Hepatocyte (in vitro differentiated cells): Measurements from ENCODE around the gene HMGXB3. TPM values are rescaled to one million over a fixed set of nuclear protein-coding genes. Genes with fewer than 3 reads are reported as not detected.
A peak's percentile ranks its signal among the peaks of the same experiment; 100 is the strongest.

Experiments used
- DNase-seq: peaks from one replicate; pipeline ENCODE4 v3.0.0-alpha.2; 2016; ENCODE audit warnings: low spot score
- H2AFZ ChIP-seq: fragments of 200-600 bp; sonication (generic); 2 replicates; pipeline ENCODE4 v1.6.0; 2016; ENCODE audit warnings: antibody characterized with exemption, mild to moderate bottlenecking
- H3K27ac ChIP-seq: fragments of 200-600 bp; sonication (generic); 2 replicates; pipeline ENCODE4 v1.5.1; 2016; ENCODE audit warnings: mild to moderate bottlenecking
- H3K27me3 ChIP-seq: fragments of 200-600 bp; sonication (generic); 2 replicates; pipeline ENCODE4 v1.6.1; 2016
- H3K36me3 ChIP-seq: fragments of 200-600 bp; sonication (generic); replicated peaks from 2 replicates; pipeline ENCODE4 v1.5.1; 2016; ENCODE audit warnings: low read depth; ENCODE audit not compliant: insufficient read depth
- H3K4me1 ChIP-seq: fragments of 200-600 bp; sonication (generic); 2 replicates; pipeline ENCODE4 v1.5.1; 2016; ENCODE audit warnings: mild to moderate bottlenecking, moderate library complexity; ENCODE audit not compliant: insufficient read depth
- H3K4me2 ChIP-seq: fragments of 200-600 bp; sonication (generic); 2 replicates; pipeline ENCODE4 v1.6.0; 2016
- H3K4me3 ChIP-seq: fragments of 200-600 bp; sonication (generic); 2 replicates; pipeline ENCODE4 v1.5.1; 2016; ENCODE audit warnings: mild to moderate bottlenecking
- H3K79me2 ChIP-seq: fragments of 200-600 bp; sonication (generic); 2 replicates; pipeline ENCODE4 v1.6.0; 2017; ENCODE audit warnings: mild to moderate bottlenecking
- H3K9me2 ChIP-seq: fragments of 200-600 bp; sonication (generic); replicated peaks from 2 replicates; pipeline ENCODE4 v1.6.0; 2017; ENCODE audit warnings: mild to moderate bottlenecking; ENCODE audit not compliant: insufficient read depth
- H3K9me3 ChIP-seq: fragments of 200-600 bp; sonication (generic); 2 replicates; pipeline ENCODE4 v1.5.1; 2016; ENCODE audit warnings: low read depth, mild to moderate bottlenecking
- H4K20me1 ChIP-seq: fragments of 200-600 bp; sonication (generic); 2 replicates; pipeline ENCODE4 v1.6.0; 2016; ENCODE audit warnings: mild to moderate bottlenecking; ENCODE audit not compliant: insufficient read depth, poor library complexity, severe bottlenecking
- EZH2 ChIP-seq: fragments of 200-600 bp; sonication (generic); IDR thresholded peaks from 2 replicates; pipeline ENCODE4 v1.6.1; 2016; ENCODE audit warnings: antibody characterized with exemption, mild to moderate bottlenecking, borderline replicate concordance
- EZH2phosphoT487 ChIP-seq: fragments of 200-600 bp; sonication (generic); IDR thresholded peaks from one replicate; pipeline ENCODE4 v1.6.1; 2018; ENCODE audit warnings: antibody characterized with exemption, mild to moderate bottlenecking, low read depth, moderate library complexity; ENCODE audit not compliant: unreplicated experiment, severe bottlenecking
- WGBS: methylation state at CpG from one replicate; pipeline ENCODE4 v1.1.6; 2016; ENCODE audit warnings: low lambda C conversion rate; ENCODE audit errors: missing lambda C conversion rate; 5-methylcytosine and 5-hydroxymethylcytosine counted together
- polyA plus RNA-seq: library from polyadenylated mRNA; unstranded; fragments of >200 nt; fragmentation: Nextera tagmentation; extraction: Ambion mirVana; gene quantifications from 2 replicates; pipeline ENCODE4 v1.2.1, GENCODE V29; 2016
- total RNA-seq: library from RNA; depleted of rRNA; stranded (reverse); fragments of >200 nt; gene quantifications from 2 replicates; pipeline ENCODE4 v1.2.3, GENCODE V29; 2014
- TF ChIP-seq, protein P1 (sequence below): fragments of 200-600 bp; sonication (generic); IDR thresholded peaks from 2 replicates; pipeline ENCODE4 v1.5.1; 2016; ENCODE audit warnings: antibody characterized with exemption, mild to moderate bottlenecking; ENCODE audit not compliant: poor library complexity

HMGXB3 gene
- total and polyA plus RNA-seq, 2 experiments from 2014 or later: 24.6 to 47.5 TPM

DNA sequence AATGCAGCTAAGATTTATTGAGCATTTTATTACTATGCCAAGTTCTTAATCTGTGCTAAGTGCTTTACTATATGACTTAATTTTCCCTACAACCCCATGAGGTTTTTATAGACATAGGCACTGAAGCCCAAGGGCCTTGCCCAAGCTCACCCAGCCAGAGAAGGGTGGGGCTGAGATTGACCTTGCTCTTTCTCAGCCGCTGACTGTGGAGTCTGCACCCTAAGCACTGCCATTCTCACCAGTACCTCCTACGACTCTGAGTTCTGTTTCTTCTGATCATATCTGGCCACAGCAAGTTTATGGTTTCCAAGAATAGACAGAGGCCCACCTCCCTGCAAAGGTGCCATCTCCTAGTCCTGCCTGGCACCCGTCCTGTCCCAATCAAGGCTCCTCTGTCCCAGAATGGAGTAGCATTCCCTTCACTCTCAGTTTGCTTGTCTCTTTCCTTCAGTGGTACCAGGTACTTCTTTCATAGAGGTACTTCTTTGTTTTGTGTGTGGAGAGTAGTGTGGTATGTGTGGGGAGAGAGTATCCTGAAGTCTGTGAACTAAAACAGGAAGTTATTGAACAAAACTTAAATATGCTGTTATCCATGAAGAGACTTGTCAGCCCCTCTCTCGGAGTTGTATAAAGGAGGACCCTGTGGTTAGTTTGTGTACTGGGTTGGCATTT lies 43.3 kb downstream of the HMGXB3 start:
- H3K4me1 ChIP-seq: peaks cover 13% of the 10 kb centered on the region
- H3K27me3 ChIP-seq: no peaks in the 10 kb centered on the region
- H3K36me3 ChIP-seq: no peaks in the 10 kb centered on the region
- H3K4me3 ChIP-seq: no peak overlapping the region
- no peaks in the 10 kb centered on the region for H3K79me2 ChIP-seq
- no peaks in the 10 kb centered on the region for H4K20me1 ChIP-seq
- peak overlapping the region; percentile 63 for H3K27ac ChIP-seq
- no peaks in the 10 kb centered on the region for H3K9me2 ChIP-seq
- H3K9me3 ChIP-seq: no peaks in the 10 kb centered on the region
- TF ChIP-seq EZH2phosphoT487 (no peak), EZH2 (no peak)
- TF ChIP-seq, protein P1, sequence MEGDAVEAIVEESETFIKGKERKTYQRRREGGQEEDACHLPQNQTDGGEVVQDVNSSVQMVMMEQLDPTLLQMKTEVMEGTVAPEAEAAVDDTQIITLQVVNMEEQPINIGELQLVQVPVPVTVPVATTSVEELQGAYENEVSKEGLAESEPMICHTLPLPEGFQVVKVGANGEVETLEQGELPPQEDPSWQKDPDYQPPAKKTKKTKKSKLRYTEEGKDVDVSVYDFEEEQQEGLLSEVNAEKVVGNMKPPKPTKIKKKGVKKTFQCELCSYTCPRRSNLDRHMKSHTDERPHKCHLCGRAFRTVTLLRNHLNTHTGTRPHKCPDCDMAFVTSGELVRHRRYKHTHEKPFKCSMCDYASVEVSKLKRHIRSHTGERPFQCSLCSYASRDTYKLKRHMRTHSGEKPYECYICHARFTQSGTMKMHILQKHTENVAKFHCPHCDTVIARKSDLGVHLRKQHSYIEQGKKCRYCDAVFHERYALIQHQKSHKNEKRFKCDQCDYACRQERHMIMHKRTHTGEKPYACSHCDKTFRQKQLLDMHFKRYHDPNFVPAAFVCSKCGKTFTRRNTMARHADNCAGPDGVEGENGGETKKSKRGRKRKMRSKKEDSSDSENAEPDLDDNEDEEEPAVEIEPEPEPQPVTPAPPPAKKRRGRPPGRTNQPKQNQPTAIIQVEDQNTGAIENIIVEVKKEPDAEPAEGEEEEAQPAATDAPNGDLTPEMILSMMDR: no peak
- no peak for DNase-seq
- 78% methylated on average over 4 of the region's 4 CpGs for WGBS
- H3K4me2 ChIP-seq: no peak overlapping the region
- H2AFZ ChIP-seq: no peak overlapping the region

DNA sequence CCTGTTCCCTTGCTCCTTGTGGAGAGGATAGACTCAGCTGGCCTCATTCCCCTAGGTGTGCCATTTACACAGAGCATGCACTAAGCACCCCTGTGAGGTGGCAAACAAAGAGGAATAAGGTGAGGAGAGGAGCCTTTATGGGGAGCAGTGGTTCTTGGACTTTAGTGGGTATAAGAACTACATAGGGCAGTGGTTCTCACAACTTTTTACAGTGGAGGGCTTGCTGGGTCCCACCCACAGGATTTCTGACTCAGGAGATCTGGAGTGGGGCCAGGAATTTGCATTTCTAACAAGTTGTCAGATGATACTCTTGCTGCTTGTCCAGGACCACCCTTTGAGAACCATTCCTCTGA lies 43.8 kb downstream of the HMGXB3 start:
- no peak overlapping the region for H3K4me2 ChIP-seq
- H3K9me3 ChIP-seq: no peaks in the 10 kb centered on the region
- no peaks in the 10 kb centered on the region for H3K79me2 ChIP-seq
- no peak overlapping the region for H3K4me3 ChIP-seq
- H3K27ac ChIP-seq: peak overlapping the region; percentile 63
- no peaks in the 10 kb centered on the region for H3K27me3 ChIP-seq
- no peak for TF ChIP-seq EZH2
- TF ChIP-seq EZH2phosphoT487: no peak
- TF ChIP-seq, protein P1: no peak
- H2AFZ ChIP-seq: no peak overlapping the region
- peaks cover 13% of the 10 kb centered on the region for H3K4me1 ChIP-seq
- no peaks in the 10 kb centered on the region for H3K36me3 ChIP-seq
- no peaks in the 10 kb centered on the region for H3K9me2 ChIP-seq
- DNase-seq: peak; percentile 42
- H4K20me1 ChIP-seq: no peaks in the 10 kb centered on the region

DNA sequence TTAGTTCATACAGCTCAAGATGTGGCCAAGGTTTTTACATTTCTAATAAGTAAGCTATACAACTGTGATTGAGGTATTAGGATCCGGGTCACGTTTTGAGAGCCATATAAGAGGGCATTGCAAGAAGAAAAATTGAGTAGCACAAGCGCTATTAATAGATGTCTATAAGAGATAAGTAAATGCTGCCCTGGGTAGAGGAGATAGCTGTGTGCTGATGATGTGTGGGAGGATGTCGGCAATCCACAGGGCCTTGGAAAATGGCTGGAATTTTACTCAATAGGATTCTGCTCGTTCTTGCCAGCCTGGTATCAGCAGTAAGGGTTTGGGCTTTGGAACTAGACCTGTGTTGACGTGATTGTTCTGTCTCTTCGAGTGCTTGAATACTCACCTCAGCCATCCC lies 44.2 kb downstream of the HMGXB3 start:
- Histone ChIP-seq H2AFZ (no peak overlapping the region), H3K4me1 (peaks cover 13% of the 10 kb centered on the region), H3K36me3 (no peaks in the 10 kb centered on the region), H3K9me2 (no peaks in the 10 kb centered on the region), H3K9me3 (no peaks in the 10 kb centered on the region), H4K20me1 (no peaks in the 10 kb centered on the region), H3K79me2 (no peaks in the 10 kb centered on the region), H3K27ac (peak overlapping the region; percentile 3), H3K4me2 (no peak overlapping the region), H3K27me3 (no peaks in the 10 kb centered on the region), H3K4me3 (no peak overlapping the region)
- no peak for DNase-seq
- TF ChIP-seq, protein P1: no peak
- no peak for TF ChIP-seq EZH2phosphoT487
- TF ChIP-seq EZH2: no peak
- WGBS: 77% methylated on average over 7 of the region's 7 CpGs

DNA sequence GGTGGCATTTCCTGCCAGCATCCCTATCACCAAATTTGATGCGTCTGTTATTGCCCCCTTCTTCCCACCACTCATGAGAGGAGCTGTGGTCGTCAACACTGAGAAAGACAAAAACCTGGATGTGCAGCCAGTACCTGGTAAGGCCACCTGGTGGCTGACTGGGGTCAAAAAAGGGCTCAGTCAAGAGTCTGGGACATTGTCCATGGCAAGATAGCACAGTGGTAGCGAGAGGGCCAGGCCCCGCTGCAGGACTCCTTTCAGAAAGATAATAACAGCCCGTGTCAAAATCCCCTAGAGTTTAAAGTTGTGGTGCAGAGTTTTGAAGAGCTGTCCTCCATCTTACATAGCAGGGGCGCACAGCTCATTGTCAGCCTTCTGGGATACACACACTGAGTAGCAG lies 45.0 kb downstream of the HMGXB3 start:
- no peak for DNase-seq
- Histone ChIP-seq H3K9me3 (no peaks in the 10 kb centered on the region), H3K36me3 (no peaks in the 10 kb centered on the region), H3K27ac (no peak overlapping the region), H3K9me2 (no peaks in the 10 kb centered on the region), H3K4me1 (peaks cover 13% of the 10 kb centered on the region), H3K4me2 (no peak overlapping the region), H4K20me1 (no peaks in the 10 kb centered on the region), H3K79me2 (no peaks in the 10 kb centered on the region), H3K4me3 (no peak overlapping the region), H2AFZ (no peak overlapping the region), H3K27me3 (no peaks in the 10 kb centered on the region)
- TF ChIP-seq EZH2 (no peak), EZH2phosphoT487 (no peak)
- TF ChIP-seq, protein P1: no peak
- 81% methylated on average over 6 of the region's 6 CpGs for WGBS
